GM18868 (cell line): ENCODE results near the gene DHRS1.
A peak's percentile ranks its signal among the peaks of the same experiment; 100 is the strongest.

Experiments used
- ATAC-seq: cut with Tn5 transposase; IDR thresholded peaks from one replicate; pipeline ENCODE4 v1.9.1; 2021; ENCODE audit warnings: mild to moderate bottlenecking, moderate library complexity; ENCODE audit not compliant: unreplicated experiment

DHRS1 gene

DNA sequence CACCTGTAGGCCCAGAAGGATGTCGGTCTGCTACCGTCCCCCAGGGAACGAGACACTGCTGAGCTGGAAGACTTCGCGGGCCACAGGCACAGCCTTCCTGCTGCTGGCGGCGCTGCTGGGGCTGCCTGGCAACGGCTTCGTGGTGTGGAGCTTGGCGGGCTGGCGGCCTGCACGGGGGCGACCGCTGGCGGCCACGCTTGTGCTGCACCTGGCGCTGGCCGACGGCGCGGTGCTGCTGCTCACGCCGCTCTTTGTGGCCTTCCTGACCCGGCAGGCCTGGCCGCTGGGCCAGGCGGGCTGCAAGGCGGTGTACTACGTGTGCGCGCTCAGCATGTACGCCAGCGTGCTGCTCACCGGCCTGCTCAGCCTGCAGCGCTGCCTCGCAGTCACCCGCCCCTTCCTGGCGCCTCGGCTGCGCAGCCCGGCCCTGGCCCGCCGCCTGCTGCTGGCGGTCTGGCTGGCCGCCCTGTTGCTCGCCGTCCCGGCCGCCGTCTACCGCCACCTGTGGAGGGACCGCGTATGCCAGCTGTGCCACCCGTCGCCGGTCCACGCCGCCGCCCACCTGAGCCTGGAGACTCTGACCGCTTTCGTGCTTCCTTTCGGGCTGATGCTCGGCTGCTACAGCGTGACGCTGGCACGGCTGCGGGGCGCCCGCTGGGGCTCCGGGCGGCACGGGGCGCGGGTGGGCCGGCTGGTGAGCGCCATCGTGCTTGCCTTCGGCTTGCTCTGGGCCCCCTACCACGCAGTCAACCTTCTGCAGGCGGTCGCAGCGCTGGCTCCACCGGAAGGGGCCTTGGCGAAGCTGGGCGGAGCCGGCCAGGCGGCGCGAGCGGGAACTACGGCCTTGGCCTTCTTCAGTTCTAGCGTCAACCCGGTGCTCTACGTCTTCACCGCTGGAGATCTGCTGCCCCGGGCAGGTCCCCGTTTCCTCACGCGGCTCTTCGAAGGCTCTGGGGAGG lies 11.3 kb upstream of the DHRS1 start, which contains the start of gene LTB4R:
TSS of gene LTB4R (plus strand) at position 857 of the 959 bp plus-strand sequence. CDS start 4,150 bp downstream, outside the sequence.
- peak; percentile 67 for ATAC-seq

DNA sequence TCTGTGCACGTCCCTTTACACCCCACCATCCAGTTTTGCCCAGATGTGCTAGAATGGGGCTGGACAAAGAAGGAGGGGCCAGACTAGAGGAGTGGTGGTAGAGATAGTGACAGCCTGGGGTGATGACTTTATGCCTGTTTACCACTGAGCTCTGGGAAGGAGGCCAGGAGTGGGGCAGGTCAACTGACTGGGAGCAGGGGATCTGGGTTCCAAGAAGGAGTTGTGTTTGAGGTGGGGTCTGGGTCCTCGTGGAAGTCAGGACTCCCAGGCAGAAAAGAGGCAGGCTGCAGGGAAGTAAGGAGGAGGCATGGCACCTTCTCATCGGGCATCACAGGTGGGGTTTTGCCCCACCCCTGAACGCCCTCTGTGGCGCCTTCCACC lies 10.7 kb upstream of the DHRS1 start:
- no peak for ATAC-seq

DNA sequence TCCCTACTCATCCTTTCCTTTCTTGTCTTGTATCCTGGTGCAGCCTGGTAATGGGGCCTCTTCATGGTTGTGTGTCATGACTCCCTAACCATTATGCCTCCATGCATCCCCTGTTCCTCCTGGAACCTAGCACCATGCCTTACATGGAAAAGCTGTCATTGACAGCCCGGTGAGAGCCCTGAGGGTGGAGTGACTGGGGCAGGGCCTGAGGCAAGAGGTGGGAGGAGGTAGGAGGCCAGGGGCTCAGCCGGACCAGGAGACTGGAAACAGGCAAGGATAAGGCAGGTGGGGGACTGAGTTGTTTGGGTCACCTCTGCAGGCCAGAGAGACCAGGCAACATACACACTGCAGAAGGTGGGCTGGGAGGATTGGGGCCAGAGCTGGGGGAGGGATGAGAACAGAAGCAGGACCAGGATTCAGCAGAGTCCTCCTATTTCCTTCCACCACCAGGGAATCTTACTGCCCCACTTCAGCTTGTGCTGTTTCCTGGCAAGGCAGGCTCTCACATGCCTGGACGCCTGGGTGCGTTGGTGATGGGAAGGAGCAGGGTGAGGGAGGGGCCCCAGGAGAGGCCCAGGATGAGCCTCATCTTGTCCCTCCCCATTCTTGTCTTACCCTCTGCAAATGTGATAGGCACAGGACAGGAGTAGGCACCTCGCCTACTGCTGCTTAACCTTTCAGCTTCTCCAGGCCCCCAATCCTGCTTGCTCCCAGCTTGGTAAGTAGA lies 10.1 kb upstream of the DHRS1 start, which contains the start of gene LTB4R2:
TSS of gene LTB4R2 (plus strand) at position 603 of the 727 bp plus-strand sequence. CDS start 525 bp downstream, outside the sequence.
- no peak for ATAC-seq

DNA sequence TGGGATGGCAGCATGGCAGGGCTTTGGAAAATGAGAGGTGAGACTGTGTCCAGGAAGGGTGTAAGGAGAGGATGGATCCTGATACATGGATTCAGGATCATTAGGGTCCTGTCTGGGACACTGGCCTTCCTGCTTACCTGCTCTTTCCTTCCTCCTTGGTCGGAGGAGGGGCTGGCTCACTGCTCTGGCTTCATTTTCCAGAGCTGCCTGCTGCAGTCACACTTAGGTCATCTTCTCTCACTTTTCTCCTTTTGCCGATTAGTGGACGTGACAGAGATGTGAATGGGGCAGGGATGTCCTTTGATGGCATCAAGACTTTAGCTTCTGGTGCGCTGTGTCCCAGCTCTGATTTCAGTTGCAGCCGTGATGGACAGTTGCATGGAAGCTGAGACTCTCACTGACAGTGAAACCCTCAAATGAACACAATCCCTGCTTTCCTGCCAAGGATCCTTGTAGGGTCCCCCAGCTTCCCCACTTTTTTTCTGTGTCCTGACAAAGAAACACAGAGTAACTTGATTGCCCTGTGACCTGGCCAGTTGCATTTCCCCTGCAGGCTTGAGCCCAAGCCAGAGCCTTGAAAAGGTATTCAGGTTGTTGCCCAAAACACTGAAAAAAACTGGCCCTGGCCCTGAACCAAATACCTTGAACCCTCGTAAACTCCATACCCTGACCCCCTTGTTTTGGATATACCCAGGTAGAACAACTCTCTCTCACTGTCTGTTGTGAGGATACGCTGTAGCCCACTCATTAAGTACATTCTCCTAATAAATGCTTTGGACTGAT lies 9.0 kb upstream of the DHRS1 start:
- no peak for ATAC-seq

DNA sequence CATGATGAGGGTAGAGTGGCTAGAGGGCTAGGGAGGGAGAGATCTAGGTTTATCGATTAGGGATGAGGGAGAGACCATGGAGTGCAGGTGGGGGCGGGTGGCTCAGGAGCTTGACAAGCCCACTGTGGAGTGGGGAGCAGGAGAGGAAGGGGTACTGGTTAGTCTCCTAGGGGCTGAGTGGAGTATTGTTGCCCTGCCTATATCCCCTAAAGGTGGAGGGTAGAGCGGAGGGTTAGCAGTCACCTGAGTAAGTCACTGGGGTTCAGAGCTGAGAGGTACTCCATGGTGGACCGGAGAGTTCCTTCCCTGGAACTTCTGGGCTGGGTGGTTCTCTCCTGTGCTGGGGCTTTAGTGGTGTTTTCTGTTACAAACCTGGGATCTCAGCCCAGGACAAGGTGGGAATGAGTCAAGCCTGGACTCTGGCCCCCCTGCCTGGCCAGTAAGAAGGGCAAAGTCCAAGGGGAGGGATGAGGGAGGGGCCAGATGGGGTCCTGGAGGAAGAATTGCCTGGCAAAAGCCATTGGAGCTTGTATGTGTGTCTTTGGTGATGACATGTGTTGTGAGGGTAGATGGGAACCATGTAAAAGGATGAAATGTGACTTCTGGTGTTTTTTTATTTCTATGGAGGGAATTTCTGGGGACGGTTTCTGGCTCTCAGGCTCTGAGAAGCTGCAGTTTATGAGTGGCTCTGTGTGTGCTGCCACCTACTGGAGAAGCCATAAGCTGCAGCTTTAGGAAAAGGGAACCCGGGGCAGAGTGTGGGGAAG lies 8.2 kb upstream of the DHRS1 start, which contains the start of gene CIDEB:
TSS of gene CIDEB (minus strand) at position 403 of the 767 bp plus-strand sequence. CDS start at position 284, 119 bp downstream.
- ATAC-seq: no peak

DNA sequence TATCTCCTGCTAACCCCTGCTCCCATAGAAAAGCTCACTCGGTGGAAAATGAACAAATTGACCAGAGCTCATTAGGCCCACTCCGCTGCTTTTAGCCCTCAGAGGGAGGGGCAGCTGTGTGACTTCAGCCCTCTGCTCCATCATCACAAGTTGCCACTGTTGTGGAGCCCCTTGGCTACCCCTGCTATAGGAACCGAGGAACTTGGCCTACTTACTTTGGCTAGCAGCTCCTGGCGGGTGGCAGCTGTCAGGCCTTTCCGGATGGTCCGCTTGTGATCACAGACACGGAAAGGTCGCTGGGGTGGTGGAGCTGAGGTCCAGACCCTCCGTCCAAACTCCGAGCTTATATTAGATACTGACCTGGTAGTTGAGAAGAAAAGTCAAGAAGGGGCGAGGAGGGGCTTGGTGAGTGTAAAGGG lies 7.6 kb upstream of the DHRS1 start:
- no peak for ATAC-seq

DNA sequence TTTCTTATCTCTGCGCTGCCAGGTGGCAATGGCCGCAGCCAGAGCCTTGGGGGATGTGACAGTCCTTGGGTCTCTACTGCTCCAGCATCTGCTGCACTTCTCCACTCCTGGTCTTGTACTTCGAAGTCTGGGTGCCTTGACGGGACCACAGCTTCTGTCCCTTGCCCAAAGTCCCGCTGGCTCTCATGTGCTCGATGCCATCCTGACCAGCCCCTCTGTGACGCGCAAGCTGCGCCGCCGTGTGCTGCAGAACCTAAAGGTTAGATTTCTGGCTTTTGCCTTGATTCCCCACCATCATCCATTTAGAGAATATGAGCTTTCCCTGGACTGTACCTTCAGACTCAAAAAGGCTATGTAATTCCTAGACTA lies 4.4 kb upstream of the DHRS1 start:
- no peak for ATAC-seq

DNA sequence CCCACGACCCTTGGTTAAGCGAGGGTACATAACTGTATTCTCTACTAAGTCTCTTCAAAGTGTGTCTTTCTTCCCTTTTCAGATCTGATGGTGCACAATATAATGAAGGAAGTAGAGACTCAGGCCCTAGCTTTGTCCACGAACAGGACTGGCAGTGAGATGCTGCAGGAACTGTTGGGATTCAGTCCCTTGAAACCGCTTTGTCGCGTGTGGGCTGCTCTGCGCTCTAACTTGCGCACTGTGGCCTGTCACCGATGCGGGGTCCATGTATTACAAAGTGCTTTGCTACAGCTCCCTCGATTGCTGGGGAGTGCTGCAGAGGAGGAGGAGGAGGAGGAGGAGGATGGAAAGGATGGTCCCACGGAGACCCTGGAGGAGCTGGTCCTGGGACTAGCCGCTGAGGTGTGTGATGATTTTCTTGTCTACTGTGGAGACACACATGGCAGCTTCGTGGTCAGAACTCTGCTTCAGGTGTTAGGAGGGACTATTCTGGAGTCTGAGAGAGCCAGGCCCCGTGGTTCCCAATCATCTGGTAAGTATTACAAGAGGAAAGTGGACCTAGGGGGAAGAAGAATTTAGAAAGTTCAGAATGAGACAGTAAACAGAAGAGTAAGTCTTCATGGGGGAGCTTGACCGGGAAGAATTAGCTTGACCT lies 873 bp upstream of the DHRS1 start:
- no peak for ATAC-seq

DNA sequence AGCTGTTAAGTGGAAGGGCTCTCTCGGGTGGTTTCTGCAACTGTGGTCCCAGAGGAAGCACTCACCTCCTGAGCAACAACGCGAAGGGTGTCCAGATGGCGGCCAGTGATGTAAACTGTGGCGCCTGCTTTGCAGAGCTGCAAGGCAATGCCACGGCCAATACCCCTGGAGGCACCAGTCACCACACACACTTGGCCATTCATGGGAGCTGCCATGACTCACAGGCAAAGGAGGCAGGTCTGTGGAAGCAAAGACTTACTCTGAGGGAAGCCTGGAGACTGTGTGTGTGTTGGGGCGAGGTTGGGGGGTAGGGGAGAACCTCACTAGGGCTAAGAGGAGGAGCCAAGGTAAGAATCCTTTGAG lies 707 bp downstream of the DHRS1 start:
- peak; percentile 3 for ATAC-seq

DNA sequence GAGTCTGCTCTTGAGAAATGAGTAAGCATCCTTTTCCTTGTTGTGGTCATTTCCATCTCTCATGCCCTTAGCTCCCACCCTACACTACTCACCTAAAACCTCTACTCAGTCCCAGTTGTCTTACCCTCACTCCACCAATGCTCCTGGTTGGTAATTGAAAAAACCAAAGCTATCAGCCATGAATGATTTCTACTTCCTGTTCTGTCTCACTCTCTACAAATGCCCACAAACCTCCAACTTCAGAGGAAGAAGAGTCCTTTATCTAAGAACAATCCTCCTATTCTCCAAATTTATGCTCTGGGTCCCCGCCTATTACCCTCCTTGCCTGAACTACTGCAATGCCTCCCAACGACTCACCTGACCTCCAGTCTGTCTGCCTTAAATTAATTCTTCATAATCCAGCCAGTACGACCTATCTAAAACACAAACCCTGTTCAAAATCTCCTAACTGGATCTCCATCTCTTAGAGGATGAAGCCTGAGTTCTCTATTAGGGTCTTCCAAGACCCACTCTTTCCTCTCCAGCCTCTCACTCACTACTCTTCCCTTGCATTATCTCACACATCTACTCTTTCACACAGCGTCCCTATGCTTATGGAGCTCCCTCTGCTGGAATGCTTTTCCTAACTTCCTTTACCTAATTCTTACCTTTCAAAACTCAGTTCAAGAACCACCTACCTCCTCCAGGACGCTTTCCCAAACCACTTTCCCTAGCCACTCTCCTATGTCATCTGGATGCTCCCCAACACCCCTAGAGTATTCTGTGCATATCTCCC lies 2.2 kb downstream of the DHRS1 start:
- peak; percentile 29 for ATAC-seq

DNA sequence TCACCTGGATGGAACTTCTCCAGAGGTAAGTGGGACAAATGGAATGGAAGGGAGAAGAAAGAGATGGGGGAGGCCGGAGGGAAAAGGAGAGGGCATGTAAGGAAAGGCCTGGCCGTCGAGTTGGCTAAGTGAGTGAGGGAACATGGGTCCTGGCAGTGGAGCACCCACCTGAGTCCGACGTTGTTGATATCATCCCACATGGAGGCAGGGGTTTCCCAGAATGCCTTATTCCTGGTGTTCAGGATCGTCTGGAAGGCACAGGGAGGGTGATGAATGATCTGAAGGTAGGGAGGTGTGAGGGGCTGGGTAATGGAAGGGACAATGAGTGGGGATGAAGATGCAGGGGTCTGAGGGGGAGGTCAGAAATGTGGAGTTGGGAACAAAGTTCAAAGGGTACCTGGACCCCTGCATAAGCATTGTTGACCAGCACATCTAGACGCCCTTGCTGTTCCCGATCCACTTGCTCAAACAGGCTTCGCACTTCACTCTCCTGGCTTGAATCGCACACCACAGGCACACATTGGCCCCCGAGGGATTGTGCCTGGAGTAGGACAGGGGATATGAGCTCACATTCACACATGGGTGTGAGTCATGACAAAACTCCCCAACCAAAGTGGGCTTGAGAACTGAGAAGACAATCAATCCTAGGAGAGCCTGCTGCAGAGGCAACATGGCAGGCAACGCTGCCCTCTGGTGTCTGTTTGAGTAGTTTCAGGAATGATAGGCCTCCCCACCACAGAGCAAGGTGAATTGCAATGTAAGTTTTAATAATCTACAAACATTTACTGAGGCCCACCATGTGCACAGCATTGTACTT lies 3.0 kb downstream of the DHRS1 start:
- peak; percentile 74 for ATAC-seq

DNA sequence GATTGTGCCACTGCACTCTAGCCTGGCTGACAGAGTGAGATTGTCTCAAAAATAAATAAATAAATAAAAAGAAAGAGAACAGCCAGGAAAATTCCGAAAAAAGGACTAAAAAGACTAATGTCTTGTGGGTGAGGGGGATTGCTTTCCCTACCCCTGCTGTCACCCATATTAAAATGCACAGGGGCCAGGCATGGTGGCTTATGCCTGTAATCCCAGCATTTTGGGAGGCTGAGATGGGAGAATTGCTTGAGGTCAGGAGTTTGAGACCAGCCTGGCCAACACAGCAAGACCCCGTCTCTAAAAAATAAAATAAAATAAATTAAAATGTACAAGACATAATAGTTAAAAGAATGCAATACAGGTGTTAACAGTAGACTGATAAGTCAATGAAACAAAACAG lies 6.1 kb downstream of the DHRS1 start:
- no peak for ATAC-seq

DNA sequence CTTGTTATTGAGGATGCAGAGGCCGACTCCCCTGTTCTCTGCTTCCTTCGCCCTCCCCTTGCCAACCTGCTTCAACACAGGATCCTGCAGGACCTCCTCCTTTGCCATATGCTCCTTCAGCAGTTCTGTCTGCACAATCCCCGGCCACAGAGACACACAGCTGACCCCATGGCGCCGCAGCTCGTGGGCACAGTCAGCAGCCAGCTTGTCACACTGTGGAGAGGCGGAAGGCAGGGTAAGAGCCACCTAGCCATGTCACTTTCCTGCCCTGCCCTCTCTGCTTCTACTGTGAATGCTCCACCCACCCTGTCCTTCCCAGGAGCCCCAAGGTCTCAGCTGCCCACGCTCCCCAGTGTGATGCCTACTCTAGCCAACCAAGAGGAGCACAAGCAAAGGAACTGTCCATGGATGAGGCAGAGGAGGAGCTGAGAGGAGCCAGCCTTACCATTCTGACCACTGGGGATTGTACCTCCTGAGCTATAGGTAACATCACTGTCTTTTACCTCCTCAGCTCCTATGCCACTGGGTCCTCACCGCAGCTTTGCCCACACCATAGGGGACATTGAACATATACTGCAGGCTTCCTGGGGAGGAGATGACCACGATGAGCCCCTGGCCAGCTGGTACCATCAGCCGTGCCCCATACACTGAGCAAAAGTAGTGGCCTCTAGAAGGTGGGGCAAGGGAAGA lies 7.3 kb downstream of the DHRS1 start:
- ATAC-seq: no peak

DNA sequence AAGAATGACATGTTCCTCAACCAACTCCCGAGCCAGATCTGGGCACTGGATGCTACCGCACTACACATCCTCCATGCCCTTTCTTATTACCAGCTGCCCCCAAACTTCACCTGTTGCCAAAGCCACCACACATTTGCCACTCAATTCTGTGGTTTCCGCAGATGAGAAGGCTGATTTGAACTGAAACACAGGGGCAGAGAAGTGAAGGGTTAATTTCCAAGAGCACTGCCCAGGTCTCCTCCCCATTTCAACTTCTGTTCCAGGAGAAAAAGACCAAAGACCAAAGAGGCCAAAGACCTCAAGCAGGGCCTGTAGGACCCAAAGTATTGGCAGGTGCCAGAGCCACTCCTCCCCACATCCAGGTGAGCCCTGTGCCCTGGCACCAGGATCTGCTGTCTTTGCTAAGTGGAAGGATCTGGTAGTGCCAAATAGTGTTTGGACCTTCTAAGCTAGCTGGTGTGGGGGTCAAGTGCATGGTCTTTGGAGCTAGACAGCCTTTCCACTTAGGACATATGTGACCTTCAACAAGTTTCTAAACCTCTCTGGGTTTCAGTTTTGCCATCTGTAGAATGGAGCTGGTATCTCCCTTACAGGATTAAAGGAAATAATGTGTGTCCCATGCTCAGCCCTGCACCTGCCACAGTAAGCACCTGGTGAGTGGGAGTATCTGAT lies 8.0 kb downstream of the DHRS1 start:
- ATAC-seq: no peak

DNA sequence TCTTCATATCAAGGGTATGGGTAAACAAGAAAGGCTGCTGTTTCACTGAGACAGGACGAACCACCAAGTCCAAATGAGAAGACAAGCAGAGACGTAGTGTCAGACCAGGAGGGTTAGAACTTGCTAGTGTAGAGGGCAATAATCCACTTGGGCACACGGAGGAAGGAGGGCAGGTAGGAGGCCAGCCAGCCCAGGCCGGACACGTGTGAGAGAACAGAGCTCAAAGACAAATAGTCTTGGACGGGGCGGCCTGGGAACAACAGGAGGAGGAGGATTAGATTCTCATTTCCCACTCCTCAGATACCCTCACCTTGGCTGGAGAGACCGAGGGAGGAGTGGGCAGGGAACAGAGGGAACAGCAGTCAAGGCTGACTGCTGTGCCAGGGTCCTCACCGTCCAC lies 8.8 kb downstream of the DHRS1 start:
- ATAC-seq: no peak

DNA sequence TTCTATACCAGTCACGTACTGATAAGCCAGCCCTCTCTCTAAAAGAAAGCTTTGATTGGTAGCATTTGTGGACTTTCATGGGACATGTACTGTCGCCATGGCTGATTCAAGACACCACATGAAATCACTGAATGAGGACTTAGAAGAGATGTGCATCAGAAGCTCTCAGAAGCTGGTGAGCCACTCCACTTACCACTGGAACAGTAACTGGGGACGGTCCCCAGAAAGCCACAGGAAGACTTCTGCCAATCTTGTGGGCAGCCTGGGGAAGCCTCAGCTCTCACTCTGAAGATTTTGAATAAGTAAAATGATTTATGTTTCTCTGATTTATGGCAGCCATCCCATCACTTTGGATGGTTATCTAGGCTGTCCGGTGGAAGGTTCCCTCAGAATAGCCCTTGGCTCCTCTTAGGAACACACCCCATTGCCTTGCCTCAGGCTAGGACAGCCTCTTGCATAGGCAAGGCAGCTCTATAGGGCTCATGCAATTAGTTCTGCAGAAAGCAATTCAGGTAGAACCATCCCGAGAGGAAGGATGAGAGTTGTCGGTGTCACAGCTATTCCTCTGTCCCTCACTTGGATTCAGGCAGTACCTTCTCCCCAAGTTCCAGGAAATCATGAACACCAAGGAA lies 9.8 kb downstream of the DHRS1 start:
- ATAC-seq: peak; percentile 88

DNA sequence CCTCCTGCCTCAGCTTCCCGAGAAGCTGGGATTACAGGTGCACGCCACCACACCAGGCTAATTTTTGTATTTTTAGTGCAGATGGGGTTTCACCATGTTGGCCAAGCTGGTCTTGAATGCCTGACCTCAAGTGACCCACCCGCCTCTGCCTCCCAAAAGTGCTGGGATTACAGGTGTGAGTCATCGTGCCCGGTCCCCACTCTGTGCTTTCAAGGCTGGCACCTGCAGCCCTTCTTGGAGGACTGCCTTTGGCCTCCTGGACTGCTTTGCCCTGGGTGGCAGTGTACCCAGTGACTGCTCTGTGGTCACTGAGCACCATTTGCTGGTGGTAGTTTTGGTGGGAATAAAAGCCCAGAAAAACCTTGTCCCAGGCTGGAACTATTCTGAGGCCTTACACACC lies 12.6 kb downstream of the DHRS1 start:
- no peak for ATAC-seq
